PC-3 (cell line): ENCODE data around the gene HOXD1.

Experiments used
- CTCF ChIP-seq: fragments of 300-600 bp; sonication (generic); conservative IDR thresholded peaks from 2 replicates; pipeline ENCODE4 v1.5.1; 2017; ENCODE audit warnings: antibody characterized with exemption, low read depth, mild to moderate bottlenecking, low read length
- EZH2 ChIP-seq: fragments of 300-600 bp; sonication (generic); IDR thresholded peaks from one replicate; pipeline ENCODE4 v1.6.1; 2017; ENCODE audit warnings: antibody characterized with exemption, mild to moderate bottlenecking, low read length; ENCODE audit not compliant: unreplicated experiment

GRCh38 chr2:176169711-176170110, 18.8 kb upstream of the HOXD1 start:
- TF ChIP-seq CTCF: no peak
- no peak for TF ChIP-seq EZH2
